Activated naive CD4-positive, alpha-beta T cell (primary cell): ENCODE results near the gene RNF208.
"Not testable (repeated sequence)": the region's sequence is repeated elsewhere in the genome, so short reads cannot be mapped to it uniquely, and the experiment has no call there.

Experiments
- DNase-seq, 4 experiments: peaks; one replicate each; lab custom pipeline; 2025; lab: John Stamatoyannopoulos, UW

The RNF208 gene

GRCh38 chr9:137240318-137240840 is 18.3 kb upstream of the RNF208 start:
- peak in 2 of 4 experiments; percentile 67 for DNase-seq

GRCh38 chr9:137239541-137240200 is 17.6 kb upstream of the RNF208 start:
- not testable (repeated sequence) for DNase-seq

- no peak for DNase-seq
Observed at GRCh38 chr9:137237759-137238726, 16.0 kb upstream of the RNF208 start.

GRCh38 chr9:137236936-137237421 is 14.9 kb upstream of the RNF208 start:
- DNase-seq: no peak

- DNase-seq: peak; percentile 75 to 93 (median 87)
Observed at GRCh38 chr9:137236238-137236935, 14.3 kb upstream of the RNF208 start.

GRCh38 chr9:137235424-137236237 is 13.6 kb upstream of the RNF208 start:
- no peak for DNase-seq

GRCh38 chr9:137234758-137235423 is 12.9 kb upstream of the RNF208 start:
- no peak for DNase-seq

GRCh38 chr9:137234055-137234697 is 12.1 kb upstream of the RNF208 start:
- no peak for DNase-seq

- no peak for DNase-seq
Observed at GRCh38 chr9:137233143-137233980, 11.3 kb upstream of the RNF208 start.

- no peak for DNase-seq
Observed at GRCh38 chr9:137232510-137232909, 10.5 kb upstream of the RNF208 start.

- no peak for DNase-seq
Observed at GRCh38 chr9:137232101-137232500, 10.1 kb upstream of the RNF208 start.

- no peak for DNase-seq
Observed at GRCh38 chr9:137231372-137232039, 9.5 kb upstream of the RNF208 start.

GRCh38 chr9:137230705-137231371 is 8.8 kb upstream of the RNF208 start, which contains the start of gene SLC34A3:
Gene SLC34A3 (plus strand): TSS chr9:137230901. CDS start chr9:137231703, 802 bp downstream.
- no peak for DNase-seq

- DNase-seq: no peak
Observed at GRCh38 chr9:137229903-137230704, 8.1 kb upstream of the RNF208 start.

GRCh38 chr9:137228968-137229896 is 7.2 kb upstream of the RNF208 start:
- no peak for DNase-seq

- DNase-seq: no peak
Observed at GRCh38 chr9:137228506-137228967, 6.5 kb upstream of the RNF208 start.
